ENCODE measurements around the gene ACSS2.

Gene ACSS2

GRCh38 chr20:34876406-34877282, at the start of gene ACSS2:
Gene ACSS2 (plus strand): TSS chr20:34876612. CDS start chr20:34876646, 34 bp downstream.
- peak within 1 kb of the TSS; percentile 99 for H2AFZ ChIP-seq (ENCODE audit: low read length)
- no peak for TF ChIP-seq EZH2phosphoT487 (IDR thresholded peaks at IDR 0.05; ENCODE audit: low read length)
- TF ChIP-seq CTCF (IDR thresholded peaks at IDR 0.05; ENCODE audit: low read length), result no peak
- no peak for TF ChIP-seq EZH2 (optimal IDR thresholded peaks at IDR 0.05; ENCODE audit: low read depth, low read length)
- no peaks in the 10 kb centered on the region for H3K36me3 ChIP-seq (replicated peaks; ENCODE audit: insufficient read depth, low read length)
- peak within 1 kb of the TSS; percentile 75 for H3K9ac ChIP-seq (ENCODE audit: low read length)
- H3K27me3 ChIP-seq (replicated peaks; ENCODE audit: insufficient read depth, low read length), result no peaks in the 10 kb centered on the region
- H3F3A ChIP-seq (ENCODE audit: insufficient read depth, low read length), result no peaks in the 10 kb centered on the region; the same call in 1 of the 2 replicates
- H3K9me3 ChIP-seq (replicated peaks; ENCODE audit: insufficient read depth, low read length), result no peaks in the 10 kb centered on the region
- H3K4me2 ChIP-seq (ENCODE audit: low read depth, low read length), result peak within 1 kb of the TSS; percentile 92
- H3K79me2 ChIP-seq (ENCODE audit: low read length), result peaks cover 6% of the 10 kb centered on the region
- H3K9me2 ChIP-seq (replicated peaks; ENCODE audit: insufficient read depth, low read length), result no peaks in the 10 kb centered on the region
- peak within 1 kb of the TSS; percentile 42; the same call in 1 of the 2 replicates for H3K27ac ChIP-seq (ENCODE audit: low read length)
- peak; percentile 92 for DNase-seq
- peak within 1 kb of the TSS; percentile 84 for H3K4me3 ChIP-seq (ENCODE audit: low read length)
- H4K20me1 ChIP-seq (ENCODE audit: insufficient read depth, low read length), result no peaks in the 10 kb centered on the region
- peaks cover 20% of the 10 kb centered on the region for H3K4me1 ChIP-seq (ENCODE audit: low read length)

- no peaks in the 10 kb centered on the region for H3K36me3 ChIP-seq (replicated peaks; ENCODE audit: insufficient read depth, low read length)
- no peaks in the 10 kb centered on the region for H3K4me1 ChIP-seq (ENCODE audit: low read length)
- DNase-seq, result no peak
- no peaks in the 10 kb centered on the region for H4K20me1 ChIP-seq (ENCODE audit: insufficient read depth, low read length)
- no peak overlapping the region for H3K4me2 ChIP-seq (ENCODE audit: low read depth, low read length)
- H3K9me2 ChIP-seq (replicated peaks; ENCODE audit: insufficient read depth, low read length), result no peaks in the 10 kb centered on the region
- no peak overlapping the region for H3K27ac ChIP-seq (ENCODE audit: low read length)
- no peak overlapping the region for H3K4me3 ChIP-seq (ENCODE audit: low read length)
- H3K27me3 ChIP-seq (replicated peaks; ENCODE audit: insufficient read depth, low read length), result no peaks in the 10 kb centered on the region
- H3F3A ChIP-seq (ENCODE audit: insufficient read depth, low read length), result peaks cover 6% of the 10 kb centered on the region; the same call in 1 of the 2 replicates
- TF ChIP-seq CTCF (IDR thresholded peaks at IDR 0.05; ENCODE audit: low read length) (no peak), EZH2 (optimal IDR thresholded peaks at IDR 0.05; ENCODE audit: low read depth, low read length) (no peak), EZH2phosphoT487 (IDR thresholded peaks at IDR 0.05; ENCODE audit: low read length) (no peak)
- no peak overlapping the region for H3K9ac ChIP-seq (ENCODE audit: low read length)
- no peaks in the 10 kb centered on the region for H3K9me3 ChIP-seq (replicated peaks; ENCODE audit: insufficient read depth, low read length)
- no peak overlapping the region for H2AFZ ChIP-seq (ENCODE audit: low read length)
- H3K79me2 ChIP-seq (ENCODE audit: low read length), result peaks cover 9% of the 10 kb centered on the region
Measured at GRCh38 chr20:34829191-34829590, 47.2 kb upstream of the ACSS2 start.

GRCh38 chr20:34831936-34832335, 44.5 kb upstream of the ACSS2 start:
- no peak overlapping the region for H3K4me2 ChIP-seq (ENCODE audit: low read depth, low read length)
- no peaks in the 10 kb centered on the region for H3K9me3 ChIP-seq (replicated peaks; ENCODE audit: insufficient read depth, low read length)
- H3F3A ChIP-seq (ENCODE audit: insufficient read depth, low read length), result no peaks in the 10 kb centered on the region
- H3K79me2 ChIP-seq (ENCODE audit: low read length), result no peaks in the 10 kb centered on the region
- no peaks in the 10 kb centered on the region for H3K4me1 ChIP-seq (ENCODE audit: low read length)
- H2AFZ ChIP-seq (ENCODE audit: low read length), result no peak overlapping the region
- no peak for DNase-seq
- no peaks in the 10 kb centered on the region for H3K36me3 ChIP-seq (replicated peaks; ENCODE audit: insufficient read depth, low read length)
- no peaks in the 10 kb centered on the region for H3K27me3 ChIP-seq (replicated peaks; ENCODE audit: insufficient read depth, low read length)
- no peak overlapping the region for H3K27ac ChIP-seq (ENCODE audit: low read length)
- H4K20me1 ChIP-seq (ENCODE audit: insufficient read depth, low read length), result no peaks in the 10 kb centered on the region
- TF ChIP-seq EZH2 (optimal IDR thresholded peaks at IDR 0.05; ENCODE audit: low read depth, low read length), result no peak
- TF ChIP-seq CTCF (IDR thresholded peaks at IDR 0.05; ENCODE audit: low read length), result no peak
- no peak for TF ChIP-seq EZH2phosphoT487 (IDR thresholded peaks at IDR 0.05; ENCODE audit: low read length)
- no peak overlapping the region for H3K9ac ChIP-seq (ENCODE audit: low read length)
- H3K4me3 ChIP-seq (ENCODE audit: low read length), result no peak overlapping the region
- H3K9me2 ChIP-seq (replicated peaks; ENCODE audit: insufficient read depth, low read length), result no peaks in the 10 kb centered on the region
